K562 (cell line): ENCODE data around the gene RHEX.

Source experiments
- EZH2 ChIP-seq: IDR thresholded peaks from 2 replicates; pipeline ENCODE4 v1.6.1; 2012; ENCODE audit warnings: low read depth, mild to moderate bottlenecking, inconsistent platforms, low read length, borderline replicate concordance
- FOXK2 ChIP-seq, 2 experiments: fragments of 450-650 bp; IDR thresholded peaks in 1 of 2; conservative IDR thresholded peaks in 1 of 2; 2 replicates each; pipeline ENCODE4 v1.6.1; 2016; ENCODE audit warnings: low read depth in 2 of 2, mild to moderate bottlenecking in 1 of 2
- HMG20A ChIP-seq: fragments of 450-650 bp; formaldehyde crosslinking; conservative IDR thresholded peaks from 2 replicates; pipeline ENCODE4 v1.4.0; 2020; ENCODE audit warnings: mild to moderate bottlenecking, mixed read lengths
- JUN ChIP-seq, 2 experiments: sonication (generic) in 1 of 2; formaldehyde crosslinking in 1 of 2; IDR thresholded peaks; 2 replicates each; pipeline versions ENCODE4 v1.6.1 to v1.8.0; 2012 to 2022; ENCODE audit warnings: borderline replicate concordance in 2 of 2, mild to moderate bottlenecking in 2 of 2, improper control_type of control experiment in 1 of 2, low read depth in 1 of 2, low read length in 1 of 2, missing genetic modification reagents in 1 of 2
- NR2F6 ChIP-seq: fragments of 450-650 bp; formaldehyde crosslinking; IDR thresholded peaks from 2 replicates; pipeline ENCODE4 v1.4.0; 2020; ENCODE audit warnings: mild to moderate bottlenecking
- NRF1 ChIP-seq, 2 experiments: fragments of 450-650 bp; IDR thresholded peaks in 1 of 2; conservative IDR thresholded peaks in 1 of 2; 2 replicates each; pipeline ENCODE4 v1.6.1; 2014; ENCODE audit warnings: mild to moderate bottlenecking in 2 of 2
- PATZ1 ChIP-seq: fragments of 250-450 bp; sonication (Bioruptor Pico); IDR thresholded peaks from 2 replicates; pipeline ENCODE4 v1.5.0; 2020; ENCODE audit warnings: mild to moderate bottlenecking, borderline replicate concordance
- PHF8 ChIP-seq: fragments of 200-600 bp; sonication (generic); IDR thresholded peaks from 2 replicates; pipeline ENCODE4 v1.6.1; 2012; ENCODE audit warnings: mixed run types, mild to moderate bottlenecking, inconsistent platforms, low read length, moderate library complexity, borderline replicate concordance
- POLR2A ChIP-seq: fragments of 450-650 bp; conservative IDR thresholded peaks from 2 replicates; pipeline ENCODE4 v1.6.1; 2016
- TAF7 ChIP-seq: fragments of 450-650 bp; IDR thresholded peaks from 2 replicates; pipeline ENCODE4 v1.6.1; 2016; ENCODE audit warnings: missing genetic modification characterization, missing compliant biosample characterization
- ZBTB7A ChIP-seq: IDR thresholded peaks from 2 replicates; pipeline ENCODE4 v1.6.1; 2011; ENCODE audit warnings: low read depth, mild to moderate bottlenecking, low read length, moderate library complexity, borderline replicate concordance; ENCODE audit not compliant: control insufficient read depth
- ZNF134 ChIP-seq: fragments of 250-450 bp; sonication (Bioruptor Pico); conservative IDR thresholded peaks from 2 replicates; pipeline ENCODE4 v1.4.0; 2020
- ZNF263 ChIP-seq: sonication (generic); formaldehyde crosslinking; IDR thresholded peaks from 2 replicates; pipeline ENCODE4 v1.8.0; 2022; ENCODE audit warnings: mild to moderate bottlenecking, missing genetic modification reagents, borderline replicate concordance

DNA sequence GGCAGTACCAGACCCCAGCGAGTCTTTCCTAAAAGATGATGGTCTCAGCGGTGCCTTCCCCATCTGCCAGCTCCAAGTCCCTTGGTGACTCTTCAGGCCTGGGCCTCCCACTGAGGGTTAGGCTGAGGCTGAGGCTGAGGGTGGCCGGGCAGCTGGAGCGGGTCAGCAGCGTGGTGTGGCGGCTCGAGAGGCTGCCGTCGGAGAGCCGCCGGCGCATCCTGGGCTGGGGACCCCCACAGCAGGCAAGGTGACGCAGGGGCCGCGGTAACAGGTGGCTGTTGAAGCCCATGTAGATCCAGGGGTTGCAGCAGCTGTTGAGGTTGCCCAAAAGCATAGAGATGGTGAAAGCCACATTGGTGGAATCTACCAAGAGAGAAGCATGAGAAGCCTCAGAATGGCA lies 57.2 kb downstream of the RHEX start:
- TF ChIP-seq JUN (IDR thresholded peaks at IDR 0.05; ENCODE audit: borderline replicate concordance, low read depth, low read length) (no peak), JUN (CRISPR knock-in tag; IDR thresholded peaks at IDR 0.05; ENCODE audit: borderline replicate concordance) (no peak), FOXK2 (conservative IDR thresholded peaks at IDR 0.05 in 1 of 2, IDR thresholded peaks at IDR 0.05 in 1 of 2; ENCODE audit: low read depth in 2 of 2) (no peak), PHF8 (no peak), EZH2 (no peak), POLR2A (no peak), NR2F6 (no peak), NRF1 (conservative IDR thresholded peaks at IDR 0.05 in 1 of 2, IDR thresholded peaks at IDR 0.05 in 1 of 2) (no peak), ZNF263 (CRISPR knock-in tag) (no peak), ZBTB7A (no peak), HMG20A (CRISPR knock-in tag) (no peak), ZNF134 (CRISPR knock-in tag) (no peak), TAF7 (no peak), PATZ1 (CRISPR knock-in tag) (no peak)
